Suprapubic skin (tissue), 4 donors: ENCODE measurements around the gene VTA1.
A peak's percentile ranks its signal among the peaks of the same experiment; 100 is the strongest.

Experiments used
- EP300 ChIP-seq: sonication (generic); formaldehyde crosslinking; IDR thresholded peaks from one replicate; pipeline ENCODE4 v1.6.1; 2017; ENCODE audit warnings: antibody characterized with exemption
- POLR2A ChIP-seq, 2 donors: fragments of 450-650 bp; IDR thresholded peaks; one replicate each; pipeline ENCODE4 v1.6.1; 2017; ENCODE audit warnings: antibody characterized with exemption in 2 of 2, mild to moderate bottlenecking in 2 of 2, moderate library complexity in 2 of 2
- POLR2AphosphoS5 ChIP-seq, 3 donors: sonication (generic); formaldehyde crosslinking; IDR thresholded peaks; one replicate each; pipeline ENCODE4 v1.6.1; 2017; ENCODE audit warnings: antibody characterized with exemption in 3 of 3
- TF ChIP-seq, protein P1 (sequence below), 2 donors: fragments of 200-600 bp in 1 of 2; fragments of 450-650 bp in 1 of 2; sonication (generic) in 1 of 2; IDR thresholded peaks; one replicate each; pipeline ENCODE4 v1.5.1; 2016 to 2019; ENCODE audit warnings: antibody characterized with exemption in 2 of 2, mild to moderate bottlenecking in 1 of 2, moderate library complexity in 1 of 2

GRCh38 chr6:142112451-142113061 is 34.5 kb upstream of the VTA1 start:
- TF ChIP-seq, protein P1, sequence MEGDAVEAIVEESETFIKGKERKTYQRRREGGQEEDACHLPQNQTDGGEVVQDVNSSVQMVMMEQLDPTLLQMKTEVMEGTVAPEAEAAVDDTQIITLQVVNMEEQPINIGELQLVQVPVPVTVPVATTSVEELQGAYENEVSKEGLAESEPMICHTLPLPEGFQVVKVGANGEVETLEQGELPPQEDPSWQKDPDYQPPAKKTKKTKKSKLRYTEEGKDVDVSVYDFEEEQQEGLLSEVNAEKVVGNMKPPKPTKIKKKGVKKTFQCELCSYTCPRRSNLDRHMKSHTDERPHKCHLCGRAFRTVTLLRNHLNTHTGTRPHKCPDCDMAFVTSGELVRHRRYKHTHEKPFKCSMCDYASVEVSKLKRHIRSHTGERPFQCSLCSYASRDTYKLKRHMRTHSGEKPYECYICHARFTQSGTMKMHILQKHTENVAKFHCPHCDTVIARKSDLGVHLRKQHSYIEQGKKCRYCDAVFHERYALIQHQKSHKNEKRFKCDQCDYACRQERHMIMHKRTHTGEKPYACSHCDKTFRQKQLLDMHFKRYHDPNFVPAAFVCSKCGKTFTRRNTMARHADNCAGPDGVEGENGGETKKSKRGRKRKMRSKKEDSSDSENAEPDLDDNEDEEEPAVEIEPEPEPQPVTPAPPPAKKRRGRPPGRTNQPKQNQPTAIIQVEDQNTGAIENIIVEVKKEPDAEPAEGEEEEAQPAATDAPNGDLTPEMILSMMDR (IDR thresholded peaks at IDR 0.05) = peak; percentile 8 to 54
- no peak for TF ChIP-seq POLR2A (IDR thresholded peaks at IDR 0.05)
- TF ChIP-seq POLR2AphosphoS5 (IDR thresholded peaks at IDR 0.05) = no peak
- no peak for TF ChIP-seq EP300
